PC-3 (cell line): ENCODE data around the gene KCNQ2. TPM values are rescaled to one million over a fixed set of nuclear protein-coding genes. Genes with fewer than 3 reads are reported as not detected.

Experiments used
- ATAC-seq: fragments of 200-7000 bp; cut with Tn5 transposase; 2 replicates; pipeline ENCODE4 v1.9.1; 2020; ENCODE audit warnings: mild to moderate bottlenecking, moderate library complexity
- BruUV-seq: library from RNA; stranded (reverse); fragments of 400-500 nt; replicated peaks from 2 replicates; lab custom pipeline; 2021; lab: Mats Ljungman, UMichigan
- CTCF ChIA-PET: fragments of 300-600 bp; sonication (Branson Sonifier 250); formaldehyde crosslinking; loops from one replicate; lab custom pipeline; 2022; ENCODE audit warnings: antibody characterized with exemption; lab: Charles Lee
- POLR2A ChIA-PET: fragments of 300-600 bp; sonication (Branson Sonifier 250); formaldehyde crosslinking; loops from one replicate; lab custom pipeline; 2022; ENCODE audit warnings: antibody characterized with exemption; ENCODE audit not compliant: unreplicated experiment; lab: Charles Lee
- DNase-seq: peaks from one replicate; pipeline ENCODE4 v3.0.0-alpha.2; 2015
- H2AFZ ChIP-seq: fragments of 300-600 bp; sonication (generic); 2 replicates; pipeline ENCODE4 v1.6.0; 2016; ENCODE audit warnings: antibody characterized with exemption, low read length
- H3F3A ChIP-seq: fragments of 300-600 bp; sonication (generic); one replicate; pipeline ENCODE4 v1.6.0; 2017; ENCODE audit warnings: antibody characterized with exemption, low read length, control low read depth, mild to moderate bottlenecking; ENCODE audit not compliant: unreplicated experiment
- H3K27ac ChIP-seq: fragments of 300-600 bp; sonication (generic); 2 replicates; pipeline ENCODE4 v1.5.1; 2016; ENCODE audit warnings: mild to moderate bottlenecking, low read length
- H3K27me3 ChIP-seq: fragments of 300-600 bp; sonication (generic); 2 replicates; pipeline ENCODE4 v1.6.1; 2016; ENCODE audit warnings: low read length, mixed read lengths
- H3K36me3 ChIP-seq: fragments of 300-600 bp; sonication (generic); 2 replicates; pipeline ENCODE4 v1.6.1; 2016; ENCODE audit warnings: low read depth, mixed run types, low read length, mixed read lengths
- H3K4me1 ChIP-seq: fragments of 300-600 bp; sonication (generic); 2 replicates; pipeline ENCODE4 v1.5.1; 2016; ENCODE audit warnings: low read length; ENCODE audit not compliant: insufficient read depth
- H3K4me2 ChIP-seq: fragments of 300-600 bp; sonication (generic); 2 replicates; pipeline ENCODE4 v1.6.0; 2016; ENCODE audit warnings: low read length
- H3K4me3 ChIP-seq: fragments of 300-600 bp; sonication (generic); 2 replicates; pipeline ENCODE4 v1.5.1; 2016; ENCODE audit warnings: mild to moderate bottlenecking, low read length, mixed read lengths
- H3K79me2 ChIP-seq: fragments of 300-600 bp; sonication (generic); 2 replicates; pipeline ENCODE4 v1.6.1; 2017; ENCODE audit warnings: low read length, mixed read lengths
- H3K9ac ChIP-seq: fragments of 300-600 bp; sonication (generic); 2 replicates; pipeline ENCODE4 v1.6.0; 2016; ENCODE audit warnings: mild to moderate bottlenecking, low read length
- H3K9me2 ChIP-seq: fragments of 300-600 bp; sonication (generic); replicated peaks from 2 replicates; pipeline ENCODE4 v1.6.1; 2016; ENCODE audit warnings: mixed run types, low read length, mixed read lengths
- H3K9me3 ChIP-seq: fragments of 300-600 bp; sonication (generic); 2 replicates; pipeline ENCODE4 v1.6.1; 2016; ENCODE audit warnings: low read length, mixed read lengths
- H4K20me1 ChIP-seq: fragments of 300-600 bp; sonication (generic); 2 replicates; pipeline ENCODE4 v1.6.1; 2016; ENCODE audit warnings: low read length, mixed read lengths
- EZH2 ChIP-seq: fragments of 300-600 bp; sonication (generic); IDR thresholded peaks from one replicate; pipeline ENCODE4 v1.6.1; 2017; ENCODE audit warnings: antibody characterized with exemption, mild to moderate bottlenecking, low read length; ENCODE audit not compliant: unreplicated experiment
- EZH2phosphoT487 ChIP-seq: fragments of 300-600 bp; sonication (generic); IDR thresholded peaks from 2 replicates; pipeline ENCODE4 v1.6.1; 2018; ENCODE audit warnings: mild to moderate bottlenecking, antibody characterized with exemption, low read length, borderline replicate concordance
- intact Hi-C: fragments of 100-400 bp; cut with micrococcal nuclease; formaldehyde crosslinking; loops from 2 replicates; pipeline ENCODE4 v1.9.0; 2023
- total RNA-seq: library from RNA; depleted of rRNA; stranded (reverse); fragments of >200 nt; gene quantifications from 2 replicates; pipeline ENCODE4 v1.2.3, GENCODE V29; 2014
- TF ChIP-seq, protein P1 (sequence below): fragments of 300-600 bp; sonication (generic); conservative IDR thresholded peaks from 2 replicates; pipeline ENCODE4 v1.5.1; 2017; ENCODE audit warnings: antibody characterized with exemption, low read depth, mild to moderate bottlenecking, low read length

KCNQ2 gene
- total RNA-seq, 1 experiment from 2014 or later: not detected

DNA sequence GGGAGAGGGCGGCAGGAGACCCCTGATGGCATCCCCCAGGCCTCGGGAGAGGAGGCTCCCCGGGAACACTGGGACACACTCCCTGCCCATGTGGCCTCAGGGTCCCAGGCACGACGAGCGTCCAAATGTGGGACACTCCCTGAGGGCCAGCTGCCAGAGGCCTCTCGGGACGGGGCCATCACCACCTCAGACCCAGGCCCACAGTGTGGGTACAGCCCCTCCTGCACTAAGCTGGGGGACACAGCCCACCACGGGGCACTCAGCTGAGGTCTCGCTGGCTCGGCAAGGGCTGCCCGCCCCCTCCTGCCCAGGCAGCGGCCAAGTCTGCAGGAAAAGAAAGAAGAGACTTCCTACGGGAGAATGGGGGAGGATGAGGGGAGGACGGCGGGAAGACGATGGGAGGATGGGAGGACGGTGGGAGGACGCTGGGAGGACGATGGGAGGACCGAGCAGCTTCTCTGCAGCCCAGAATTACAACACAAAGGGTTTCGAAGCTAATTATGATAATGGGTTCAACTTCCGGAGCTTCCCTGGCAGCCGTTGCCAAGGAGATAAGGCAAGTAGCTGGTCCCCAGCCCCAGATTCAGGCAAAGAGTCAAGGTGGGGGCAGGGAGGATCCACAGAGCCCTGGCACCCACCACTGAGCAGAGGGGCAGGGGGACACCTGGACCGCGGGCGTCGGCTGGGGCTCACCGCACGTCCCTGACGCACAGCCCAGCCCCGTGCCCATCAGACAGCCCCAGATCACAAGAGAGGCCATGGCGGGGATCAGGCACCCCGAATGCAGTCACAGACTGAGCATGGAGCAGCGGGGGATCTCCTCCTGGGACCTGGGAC is 17.5 kb downstream of the KCNQ2 start:
- no peak for DNase-seq
- Histone ChIP-seq H3F3A (no peaks in the 10 kb centered on the region), H3K9me2 (no peaks in the 10 kb centered on the region), H3K27ac (no peak overlapping the region), H3K36me3 (no peaks in the 10 kb centered on the region), H3K27me3 (peaks cover 50% of the 10 kb centered on the region), H3K9ac (no peak overlapping the region), H4K20me1 (no peaks in the 10 kb centered on the region), H3K4me2 (peak overlapping the region; percentile 86), H3K79me2 (no peaks in the 10 kb centered on the region), H2AFZ (no peak overlapping the region), H3K9me3 (no peaks in the 10 kb centered on the region), H3K4me1 (peaks cover 11% of the 10 kb centered on the region), H3K4me3 (no peak overlapping the region)
- BruUV-seq: no TSS peak
- ChIA-PET POLR2A (no interaction called here), CTCF (no interaction called here)
- ATAC-seq: no peak
- TF ChIP-seq EZH2 (no peak), EZH2phosphoT487 (no peak)
- intact Hi-C loops: no loop called here

DNA sequence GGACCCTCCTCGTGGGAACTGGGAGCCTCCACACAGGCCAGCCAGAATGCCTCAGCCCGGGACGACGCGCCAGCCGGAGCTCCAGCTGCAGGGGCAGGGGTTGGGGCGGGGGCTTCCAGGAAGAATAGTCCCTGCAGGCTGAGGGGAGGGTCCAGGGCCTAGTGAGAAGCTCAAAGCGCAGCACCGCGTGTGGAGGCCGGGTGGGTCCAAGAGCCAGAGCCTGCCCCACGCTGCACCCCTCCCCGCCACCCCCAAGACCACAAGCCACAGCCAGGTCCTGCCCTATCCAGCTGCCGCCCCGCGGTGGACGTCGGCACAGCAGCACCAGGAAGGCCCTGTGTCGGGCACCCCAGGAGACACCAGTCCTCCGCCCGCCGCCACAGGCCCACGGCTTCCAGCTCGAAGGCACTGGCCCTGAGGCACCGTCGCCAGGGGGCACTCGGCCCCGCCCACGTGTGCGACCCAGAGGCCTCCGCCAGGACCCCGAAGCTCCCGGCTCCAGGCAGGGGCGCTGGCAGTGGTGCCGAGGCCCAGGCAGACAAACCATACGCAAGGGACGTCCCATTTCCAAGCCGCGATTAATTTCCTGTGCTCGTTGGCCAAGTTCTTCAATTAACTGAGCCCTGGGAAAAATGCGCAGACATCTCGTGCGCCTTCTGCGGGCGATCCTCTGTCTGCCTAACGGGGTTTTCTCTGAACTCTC is 19.5 kb downstream of the KCNQ2 start:
- peak; percentile 59 for ATAC-seq
- peak overlapping the region; percentile 41 for H2AFZ ChIP-seq
- no peaks in the 10 kb centered on the region for H3K79me2 ChIP-seq
- H4K20me1 ChIP-seq: no peaks in the 10 kb centered on the region
- ChIA-PET CTCF (interaction anchor here (0.9 kb wide), 1 partner anchor 11 kb away, joined by 4 read pairs; no protein-coding TSS in a partner anchor), POLR2A (no interaction called here)
- no peaks in the 10 kb centered on the region for H3K36me3 ChIP-seq
- peak; percentile 29 for DNase-seq
- no peak overlapping the region for H3K9ac ChIP-seq
- no peak for TF ChIP-seq EZH2
- TF ChIP-seq, protein P1, sequence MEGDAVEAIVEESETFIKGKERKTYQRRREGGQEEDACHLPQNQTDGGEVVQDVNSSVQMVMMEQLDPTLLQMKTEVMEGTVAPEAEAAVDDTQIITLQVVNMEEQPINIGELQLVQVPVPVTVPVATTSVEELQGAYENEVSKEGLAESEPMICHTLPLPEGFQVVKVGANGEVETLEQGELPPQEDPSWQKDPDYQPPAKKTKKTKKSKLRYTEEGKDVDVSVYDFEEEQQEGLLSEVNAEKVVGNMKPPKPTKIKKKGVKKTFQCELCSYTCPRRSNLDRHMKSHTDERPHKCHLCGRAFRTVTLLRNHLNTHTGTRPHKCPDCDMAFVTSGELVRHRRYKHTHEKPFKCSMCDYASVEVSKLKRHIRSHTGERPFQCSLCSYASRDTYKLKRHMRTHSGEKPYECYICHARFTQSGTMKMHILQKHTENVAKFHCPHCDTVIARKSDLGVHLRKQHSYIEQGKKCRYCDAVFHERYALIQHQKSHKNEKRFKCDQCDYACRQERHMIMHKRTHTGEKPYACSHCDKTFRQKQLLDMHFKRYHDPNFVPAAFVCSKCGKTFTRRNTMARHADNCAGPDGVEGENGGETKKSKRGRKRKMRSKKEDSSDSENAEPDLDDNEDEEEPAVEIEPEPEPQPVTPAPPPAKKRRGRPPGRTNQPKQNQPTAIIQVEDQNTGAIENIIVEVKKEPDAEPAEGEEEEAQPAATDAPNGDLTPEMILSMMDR: peak; percentile 47
- TF ChIP-seq EZH2phosphoT487: no peak
- H3K4me3 ChIP-seq: no peak overlapping the region
- H3K4me2 ChIP-seq: peak overlapping the region; percentile 86
- intact Hi-C loops: no loop called here
- no TSS peak for BruUV-seq
- H3F3A ChIP-seq: no peaks in the 10 kb centered on the region
- H3K9me2 ChIP-seq: no peaks in the 10 kb centered on the region
- peaks cover 41% of the 10 kb centered on the region for H3K27me3 ChIP-seq
- H3K27ac ChIP-seq: no peak overlapping the region
- no peaks in the 10 kb centered on the region for H3K9me3 ChIP-seq
- H3K4me1 ChIP-seq: peaks cover 11% of the 10 kb centered on the region

DNA sequence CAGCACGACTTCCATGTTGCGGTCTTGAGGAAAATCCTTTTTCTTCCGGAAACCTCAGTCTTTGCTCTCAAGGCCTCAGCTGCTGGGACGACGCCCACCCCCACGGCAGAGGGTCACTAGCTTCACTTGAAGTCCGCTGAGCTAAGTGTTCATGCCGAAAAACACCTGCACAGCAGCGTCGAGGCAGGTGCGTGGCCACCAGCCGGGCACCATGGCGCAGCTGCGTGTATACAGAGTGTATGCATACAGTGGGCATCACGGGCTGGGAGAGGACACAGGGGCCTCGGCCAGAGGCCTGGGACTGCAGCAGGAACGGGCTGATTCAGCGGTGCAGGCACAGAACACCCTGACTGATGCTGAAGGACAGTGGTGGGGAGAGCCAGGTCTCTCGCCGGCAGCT is 20.1 kb downstream of the KCNQ2 start:
- Histone ChIP-seq H2AFZ (no peak overlapping the region), H3K79me2 (no peaks in the 10 kb centered on the region), H3K9me3 (no peaks in the 10 kb centered on the region), H3K27me3 (peaks cover 43% of the 10 kb centered on the region), H4K20me1 (no peaks in the 10 kb centered on the region), H3K36me3 (no peaks in the 10 kb centered on the region), H3K4me3 (no peak overlapping the region), H3K4me2 (no peak overlapping the region), H3K9ac (no peak overlapping the region), H3K9me2 (no peaks in the 10 kb centered on the region), H3K4me1 (peaks cover 6% of the 10 kb centered on the region), H3F3A (no peaks in the 10 kb centered on the region), H3K27ac (no peak overlapping the region)
- no peak for TF ChIP-seq EZH2
- TF ChIP-seq, protein P1: no peak
- TF ChIP-seq EZH2phosphoT487: no peak
- DNase-seq: no peak
- no TSS peak for BruUV-seq
- ChIA-PET CTCF (interaction anchor here (0.9 kb wide), 1 partner anchor 11 kb away, joined by 4 read pairs; no protein-coding TSS in a partner anchor), POLR2A (no interaction called here)
- intact Hi-C loops: no loop called here
- ATAC-seq: no peak
